ENCODE data around the gene STAT4. TPM values are rescaled to one million over a fixed set of nuclear protein-coding genes. Genes with fewer than 3 reads are reported as not detected.
A peak's percentile ranks its signal among the peaks of the same experiment; 100 is the strongest.

STAT4 gene
- total RNA-seq, 1 experiment from 2014 or later, result 0.85 TPM

- peak; percentile 97 for DNase-seq
- CTCF ChIA-PET, result no interaction called here
Observed at GRCh38 chr2:191013932-191014652, 136.7 kb downstream of the STAT4 start, which contains the start of gene STAT1. Gene STAT1, minus strand, starts transcription at chr2:191014171. Its CDS starts 4,168 bp downstream, at chr2:191010003.

DNA sequence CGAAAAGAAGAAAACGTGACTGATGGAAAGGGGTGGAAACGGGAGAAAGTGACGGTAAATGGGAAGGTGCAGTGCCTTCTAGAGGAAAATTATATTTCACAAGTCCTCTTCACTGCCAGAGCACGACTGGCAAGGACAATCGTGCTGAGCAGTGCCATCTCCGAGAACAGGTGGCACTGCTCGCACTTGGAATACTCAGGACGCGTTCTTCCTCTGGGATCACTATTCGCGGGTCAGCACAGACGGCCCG, 137.2 kb downstream of the STAT4 start:
- Mint-ChIP-seq H3K4me3 (ENCODE audit: low read depth, unreplicated experiment) (no peak overlapping the region), H3K27ac (ENCODE audit: unreplicated experiment) (no peak overlapping the region), H3K27me3 (ENCODE audit: unreplicated experiment) (no peaks in the 10 kb centered on the region), H3K4me1 (ENCODE audit: low read depth, unreplicated experiment) (peaks cover 13% of the 10 kb centered on the region), H3K36me3 (ENCODE audit: insufficient read depth, unreplicated experiment) (peaks cover 13% of the 10 kb centered on the region), H3K9me3 (ENCODE audit: low read depth, unreplicated experiment) (no peaks in the 10 kb centered on the region)
- TF ChIP-seq CTCF (IDR thresholded peaks at IDR 0.05; ENCODE audit: unreplicated experiment), result no peak
- BruUV-seq (replicated peaks), result no TSS peak
- intact Hi-C loops (cut with micrococcal nuclease; ENCODE audit: unreplicated experiment), result no loop called here
- CTCF ChIA-PET, result no interaction called here
- no peak for DNase-seq

More at GRCh38 chr2:191013932-191014652, 136.7 kb downstream of the STAT4 start, which contains the start of gene STAT1:
- TF ChIP-seq CTCF (IDR thresholded peaks at IDR 0.05; ENCODE audit: unreplicated experiment), result no peak
- intact Hi-C loops (cut with micrococcal nuclease; ENCODE audit: unreplicated experiment), result no loop called here
- Mint-ChIP-seq H3K9me3 (ENCODE audit: low read depth, unreplicated experiment) (no peaks in the 10 kb centered on the region), H3K27ac (ENCODE audit: unreplicated experiment) (no peak within 1 kb of the TSS), H3K27me3 (ENCODE audit: unreplicated experiment) (no peaks in the 10 kb centered on the region), H3K4me3 (ENCODE audit: low read depth, unreplicated experiment) (no peak within 1 kb of the TSS), H3K36me3 (ENCODE audit: insufficient read depth, unreplicated experiment) (peaks cover 11% of the 10 kb centered on the region), H3K4me1 (ENCODE audit: low read depth, unreplicated experiment) (peaks cover 18% of the 10 kb centered on the region)
- BruUV-seq (replicated peaks), result no TSS peak

GRCh38 chr2:191012845-191013681, 137.7 kb downstream of the STAT4 start:
- TSS peak; percentile 38 for BruUV-seq (replicated peaks)
- Mint-ChIP-seq H3K9me3 (ENCODE audit: low read depth, unreplicated experiment) (no peaks in the 10 kb centered on the region), H3K4me1 (ENCODE audit: low read depth, unreplicated experiment) (peaks cover 8% of the 10 kb centered on the region), H3K36me3 (ENCODE audit: insufficient read depth, unreplicated experiment) (peaks cover 19% of the 10 kb centered on the region), H3K4me3 (ENCODE audit: low read depth, unreplicated experiment) (no peak overlapping the region), H3K27me3 (ENCODE audit: unreplicated experiment) (no peaks in the 10 kb centered on the region), H3K27ac (ENCODE audit: unreplicated experiment) (no peak overlapping the region)
- intact Hi-C loops (cut with micrococcal nuclease; ENCODE audit: unreplicated experiment), result no loop called here
- TF ChIP-seq CTCF (IDR thresholded peaks at IDR 0.05; ENCODE audit: unreplicated experiment), result no peak
- no peak for DNase-seq
- CTCF ChIA-PET, result interaction anchor here (0.6 kb wide), 1 partner anchor 23 kb away, joined by 3 read pairs; no protein-coding TSS in a partner anchor

DNA sequence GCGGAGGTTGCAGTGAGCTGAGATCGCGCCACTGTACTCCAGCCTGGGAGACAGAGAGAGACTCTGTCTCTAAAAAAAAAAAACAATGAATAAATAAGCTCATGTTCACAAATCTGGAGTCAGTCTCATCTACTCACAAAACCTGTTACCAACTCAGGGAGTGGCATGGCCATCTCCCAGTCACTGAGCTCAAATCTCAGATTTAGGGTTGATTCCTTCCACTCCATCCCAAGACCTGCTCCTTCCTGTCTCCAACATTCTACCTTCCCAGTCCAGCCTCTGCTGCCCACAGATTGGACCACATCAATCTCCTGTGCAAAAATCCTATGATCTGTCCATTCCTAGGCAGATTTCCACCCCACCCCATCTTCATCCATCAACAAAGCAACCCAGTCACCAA, 138.4 kb downstream of the STAT4 start:
- intact Hi-C loops (cut with micrococcal nuclease; ENCODE audit: unreplicated experiment), result no loop called here
- H3K36me3 Mint-ChIP-seq (ENCODE audit: insufficient read depth, unreplicated experiment), result peaks cover 23% of the 10 kb centered on the region
- no TSS peak for BruUV-seq (replicated peaks)
- no peak overlapping the region for H3K27ac Mint-ChIP-seq (ENCODE audit: unreplicated experiment)
- CTCF ChIA-PET, result interaction anchor here (0.6 to 0.7 kb wide), 2 partner anchors 24 to 1336 kb away, joined by 3 to 4 read pairs; no protein-coding TSS in a partner anchor
- TF ChIP-seq CTCF (IDR thresholded peaks at IDR 0.05; ENCODE audit: unreplicated experiment), result no peak
- no peaks in the 10 kb centered on the region for H3K27me3 Mint-ChIP-seq (ENCODE audit: unreplicated experiment)
- DNase-seq, result no peak
- no peak overlapping the region for H3K4me3 Mint-ChIP-seq (ENCODE audit: low read depth, unreplicated experiment)
- H3K9me3 Mint-ChIP-seq (ENCODE audit: low read depth, unreplicated experiment), result no peaks in the 10 kb centered on the region
- peaks cover 8% of the 10 kb centered on the region for H3K4me1 Mint-ChIP-seq (ENCODE audit: low read depth, unreplicated experiment)
